OCI-LY7 (cell line): Measurements from ENCODE around the gene AOX1.

ENCODE experiments used
- EZH2phosphoT487 ChIP-seq: fragments of 200-600 bp; sonication (generic); IDR thresholded peaks from 2 replicates; pipeline ENCODE4 v1.6.1; 2018; ENCODE audit warnings: low read depth, borderline replicate concordance, mild to moderate bottlenecking, mixed run types, antibody characterized with exemption, low read length, moderate library complexity, mixed read lengths
- TF ChIP-seq, protein P1 (sequence below): fragments of 200-600 bp; sonication (generic); conservative IDR thresholded peaks from 2 replicates; pipeline ENCODE4 v1.5.1; 2014; ENCODE audit warnings: mild to moderate bottlenecking, antibody characterized with exemption, low read length, moderate library complexity, mixed read lengths

- TF ChIP-seq, protein P1, sequence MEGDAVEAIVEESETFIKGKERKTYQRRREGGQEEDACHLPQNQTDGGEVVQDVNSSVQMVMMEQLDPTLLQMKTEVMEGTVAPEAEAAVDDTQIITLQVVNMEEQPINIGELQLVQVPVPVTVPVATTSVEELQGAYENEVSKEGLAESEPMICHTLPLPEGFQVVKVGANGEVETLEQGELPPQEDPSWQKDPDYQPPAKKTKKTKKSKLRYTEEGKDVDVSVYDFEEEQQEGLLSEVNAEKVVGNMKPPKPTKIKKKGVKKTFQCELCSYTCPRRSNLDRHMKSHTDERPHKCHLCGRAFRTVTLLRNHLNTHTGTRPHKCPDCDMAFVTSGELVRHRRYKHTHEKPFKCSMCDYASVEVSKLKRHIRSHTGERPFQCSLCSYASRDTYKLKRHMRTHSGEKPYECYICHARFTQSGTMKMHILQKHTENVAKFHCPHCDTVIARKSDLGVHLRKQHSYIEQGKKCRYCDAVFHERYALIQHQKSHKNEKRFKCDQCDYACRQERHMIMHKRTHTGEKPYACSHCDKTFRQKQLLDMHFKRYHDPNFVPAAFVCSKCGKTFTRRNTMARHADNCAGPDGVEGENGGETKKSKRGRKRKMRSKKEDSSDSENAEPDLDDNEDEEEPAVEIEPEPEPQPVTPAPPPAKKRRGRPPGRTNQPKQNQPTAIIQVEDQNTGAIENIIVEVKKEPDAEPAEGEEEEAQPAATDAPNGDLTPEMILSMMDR: no peak
- TF ChIP-seq EZH2phosphoT487: no peak
Observed at GRCh38 chr2:200668478-200668877, 82.7 kb downstream of the AOX1 start.
